MM.1S (cell line): ENCODE results near the gene JAM2.

Experiments used
- CTCF ChIP-seq: fragments of 300-600 bp; sonication (generic); IDR thresholded peaks from 2 replicates; pipeline ENCODE4 v1.5.1; 2016; ENCODE audit warnings: antibody characterized with exemption, low read length, mixed read lengths
- EZH2 ChIP-seq: fragments of 300-600 bp; sonication (generic); optimal IDR thresholded peaks from 2 replicates; pipeline ENCODE3; 2017; ENCODE audit warnings: low read depth, mild to moderate bottlenecking, antibody characterized with exemption, low read length, mixed read lengths

- TF ChIP-seq CTCF: no peak
- TF ChIP-seq EZH2: no peak
These were observed at the start of gene JAM2 for GRCh38 chr21:25638660-25639550.
